GM12891 (cell line): Measurements from ENCODE around the gene ZSWIM5.

ENCODE experiments used
- PAX5 ChIP-seq: IDR thresholded peaks from 2 replicates; pipeline ENCODE4 v1.6.1; 2011; ENCODE audit warnings: low read length, moderate library complexity, mild to moderate bottlenecking; ENCODE audit not compliant: insufficient read depth, severe bottlenecking
- POLR2A ChIP-seq: IDR thresholded peaks from 2 replicates; pipeline ENCODE4 v1.6.1; 2011; ENCODE audit warnings: low read depth, low read length, control low read depth
- POLR2AphosphoS5 ChIP-seq: IDR thresholded peaks from 2 replicates; pipeline ENCODE4 v1.6.1; 2011; ENCODE audit warnings: low read depth, low read length, control low read depth
- POU2F2 ChIP-seq: IDR thresholded peaks from 2 replicates; pipeline ENCODE4 v1.6.1; 2011; ENCODE audit warnings: low read depth, mild to moderate bottlenecking, control low read depth, low read length, moderate library complexity
- SPI1 ChIP-seq: IDR thresholded peaks from 2 replicates; pipeline ENCODE4 v1.6.1; 2011; ENCODE audit warnings: low read depth, low read length, control low read depth
- TAF1 ChIP-seq: IDR thresholded peaks from 2 replicates; pipeline ENCODE4 v1.6.1; 2011; ENCODE audit warnings: low read depth, low read length, control low read depth

DNA sequence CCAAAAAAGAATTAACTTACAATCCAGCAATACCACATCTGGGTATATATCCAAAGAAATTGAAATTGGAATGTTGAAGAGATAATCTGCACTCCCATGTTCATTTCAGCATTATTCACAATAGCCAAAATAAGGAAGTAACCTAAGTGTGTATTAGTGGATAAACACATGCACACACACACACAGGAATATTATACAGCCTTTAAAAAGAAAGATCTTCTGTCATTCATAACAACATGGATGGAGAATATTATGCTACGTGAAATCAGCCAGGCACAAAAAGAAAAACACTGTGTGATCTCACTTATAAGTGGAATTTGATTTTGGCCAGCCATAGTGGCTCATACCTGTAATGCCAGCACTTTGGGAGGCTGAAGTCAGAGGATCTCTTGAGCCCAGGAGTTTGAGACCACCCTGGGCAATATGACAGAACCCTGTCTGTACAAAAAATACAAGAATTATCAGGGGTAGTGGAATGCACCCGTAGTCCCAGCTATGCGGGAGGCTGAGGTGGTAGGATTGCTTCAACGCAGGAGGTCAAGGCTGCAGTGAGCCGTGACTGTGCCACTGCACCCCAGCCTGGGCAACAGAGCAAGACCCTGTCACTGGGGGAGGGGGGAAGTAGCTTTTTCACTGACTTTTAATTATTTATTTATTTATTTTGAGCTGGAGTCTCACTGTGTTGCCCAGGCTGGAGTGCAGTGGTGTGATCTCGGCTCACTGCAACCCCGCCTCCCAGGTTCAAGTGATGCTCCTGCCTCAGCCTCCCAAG lies 210.8 kb downstream of the ZSWIM5 start:
- no peak for TF ChIP-seq POLR2A
- TF ChIP-seq POLR2AphosphoS5, result no peak
- no peak for TF ChIP-seq TAF1
- TF ChIP-seq SPI1, result no peak
- no peak for TF ChIP-seq POU2F2
- no peak for TF ChIP-seq PAX5
